ENCODE measurements around the gene KCNJ16.

GRCh38 chr17:70078994-70079531, 4.0 kb downstream of the KCNJ16 start:
- no peak for TF ChIP-seq CTCF (IDR thresholded peaks at IDR 0.05; ENCODE audit: low read depth, low read length, poor library complexity, severe bottlenecking)
- TF ChIP-seq EZH2phosphoT487 (IDR thresholded peaks at IDR 0.05; ENCODE audit: borderline replicate concordance, low read length): no peak
